Ureter (tissue), 1 donor: Measurements from ENCODE around the gene PRMT5. TPM values are rescaled to one million over a fixed set of nuclear protein-coding genes. Genes with fewer than 3 reads are reported as not detected.
"Not testable (repeated sequence)": the region's sequence is repeated elsewhere in the genome, so short reads cannot be mapped to it uniquely, and the experiment has no call there.

ENCODE experiments used
- DNase-seq: peaks from one replicate; pipeline ENCODE4 v3.0.0-alpha.2; 2020; ENCODE audit warnings: low spot score
- total RNA-seq: library from RNA; stranded (reverse); gene quantifications from one replicate; pipeline ENCODE4 v1.2.4, GENCODE V29; 2023
- donor health status: DM: yes; HTN: yes; CAD: no.

PRMT5 gene
- total RNA-seq: 80.9 TPM

- DNase-seq: peak; percentile 98
Measured at GRCh38 chr14:22929104-22929960, at the start of gene PRMT5. Gene PRMT5 (minus strand): TSS chr14:22929376. CDS start chr14:22929361, 15 bp downstream.

GRCh38 chr14:22978487-22978837 is 49.3 kb upstream of the PRMT5 start:
- DNase-seq: no peak

- DNase-seq: peak; percentile 61
Measured at GRCh38 chr14:22977684-22978486, 48.7 kb upstream of the PRMT5 start.

- DNase-seq: no peak
Measured at GRCh38 chr14:22977434-22977683, 48.2 kb upstream of the PRMT5 start.

DNA sequence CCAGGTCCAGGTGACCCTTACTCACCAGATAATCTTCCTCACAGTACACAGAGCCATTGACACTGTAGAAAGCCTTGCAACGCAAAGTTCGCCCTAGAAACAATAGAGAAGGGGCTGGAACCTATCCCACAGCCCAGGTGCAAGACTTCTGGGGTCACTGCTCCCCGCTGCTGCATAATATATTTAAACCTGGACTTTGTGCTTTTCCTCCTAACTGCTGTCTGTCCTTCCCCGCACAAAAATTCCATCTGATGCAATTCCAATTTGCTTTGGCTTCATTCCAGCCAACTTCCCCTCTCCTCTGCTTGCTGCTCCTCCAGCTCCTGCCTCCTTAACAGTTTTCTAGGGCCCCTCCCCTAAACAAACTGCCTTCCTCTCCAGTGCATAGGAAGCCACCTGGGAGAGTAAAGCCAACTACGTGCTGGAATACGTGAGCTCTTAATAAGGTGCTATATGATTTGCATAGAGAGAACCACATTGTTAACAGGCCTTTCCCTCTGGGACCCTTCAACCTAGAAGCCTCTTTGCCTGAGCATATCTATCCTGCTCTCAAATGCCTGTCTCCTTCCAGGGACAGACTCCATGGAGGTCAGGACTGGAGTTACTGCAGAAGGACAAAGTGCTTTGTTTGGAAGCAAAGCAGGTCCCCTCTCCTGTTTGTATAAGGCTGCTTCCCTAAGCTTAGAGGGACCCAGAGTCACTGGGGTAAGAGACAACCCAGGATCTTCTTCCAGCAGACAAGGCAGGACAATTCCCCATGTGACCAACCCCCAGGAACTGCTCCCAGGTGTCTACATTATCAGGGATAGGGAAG is 47.7 kb upstream of the PRMT5 start:
- no peak for DNase-seq

GRCh38 chr14:22974530-22975313 is 45.5 kb upstream of the PRMT5 start:
- DNase-seq: no peak

DNA sequence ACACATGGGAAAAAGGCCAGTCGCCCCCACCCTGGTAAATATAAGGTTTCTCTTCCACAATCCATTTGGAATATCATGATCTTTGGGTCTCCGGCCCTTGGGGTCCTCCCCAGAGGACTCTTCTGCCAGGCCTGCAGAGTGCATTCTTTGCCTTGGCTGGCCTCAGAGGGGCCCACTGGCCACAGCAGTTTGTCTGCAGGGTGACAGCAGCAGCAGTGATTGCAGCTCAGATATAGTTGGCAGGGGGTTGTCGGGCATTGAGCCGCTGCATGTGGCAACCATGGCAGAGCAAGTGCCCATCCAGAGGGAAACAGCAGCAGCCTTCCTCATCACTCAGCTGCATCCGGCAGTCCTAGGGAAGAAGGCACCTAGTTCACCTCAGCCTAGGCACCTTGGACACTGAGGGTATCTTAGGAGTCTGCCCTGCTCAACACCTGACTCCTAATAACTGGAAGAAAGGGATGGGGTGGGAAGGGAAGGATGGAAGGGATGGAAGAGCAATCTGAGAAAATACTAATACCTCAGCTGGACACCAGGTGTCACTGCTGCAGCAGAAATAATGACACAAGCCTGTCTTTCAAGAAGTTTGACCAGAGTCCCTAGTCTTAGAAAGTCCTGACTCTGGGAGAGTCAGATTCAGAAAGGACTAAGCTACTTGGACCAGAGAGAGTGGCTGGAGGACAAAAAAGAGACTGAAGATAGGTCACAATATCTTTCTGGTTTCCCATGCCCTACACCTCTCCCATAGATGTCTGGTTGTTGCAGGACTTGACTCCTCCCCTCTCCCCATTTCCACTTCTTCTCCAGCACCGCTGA is 44.2 kb upstream of the PRMT5 start:
- no peak for DNase-seq

DNA sequence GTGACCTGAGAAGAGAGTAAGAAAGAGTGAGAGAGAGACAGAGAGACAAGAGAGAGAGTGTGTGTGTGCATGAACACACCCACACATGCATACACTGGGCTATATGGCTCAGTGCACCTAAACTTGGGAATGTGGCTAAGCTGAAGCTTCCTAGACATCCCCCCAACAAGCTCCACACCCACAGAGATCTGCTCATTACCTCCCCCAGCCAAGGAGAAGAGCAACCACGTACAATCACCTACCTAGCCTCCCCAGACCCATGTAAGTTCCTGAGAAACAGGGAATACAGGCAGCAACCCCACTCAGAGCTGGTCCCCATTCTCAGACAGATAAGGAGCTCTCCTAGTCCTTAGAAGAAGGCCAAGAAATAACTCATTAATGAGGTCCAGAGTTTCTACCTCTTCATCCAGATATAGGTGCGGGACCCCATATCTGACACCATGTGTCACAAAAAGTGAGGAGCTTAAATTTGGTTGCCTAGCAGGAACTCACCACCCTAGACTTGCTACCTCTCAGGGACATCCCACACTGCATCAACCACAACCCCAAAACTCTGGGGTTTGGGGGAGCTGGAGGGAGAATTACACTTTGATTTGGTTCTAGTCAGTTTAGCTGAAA is 43.2 kb upstream of the PRMT5 start:
- no peak for DNase-seq

GRCh38 chr14:22971152-22971551 is 42.0 kb upstream of the PRMT5 start:
- no peak for DNase-seq

DNA sequence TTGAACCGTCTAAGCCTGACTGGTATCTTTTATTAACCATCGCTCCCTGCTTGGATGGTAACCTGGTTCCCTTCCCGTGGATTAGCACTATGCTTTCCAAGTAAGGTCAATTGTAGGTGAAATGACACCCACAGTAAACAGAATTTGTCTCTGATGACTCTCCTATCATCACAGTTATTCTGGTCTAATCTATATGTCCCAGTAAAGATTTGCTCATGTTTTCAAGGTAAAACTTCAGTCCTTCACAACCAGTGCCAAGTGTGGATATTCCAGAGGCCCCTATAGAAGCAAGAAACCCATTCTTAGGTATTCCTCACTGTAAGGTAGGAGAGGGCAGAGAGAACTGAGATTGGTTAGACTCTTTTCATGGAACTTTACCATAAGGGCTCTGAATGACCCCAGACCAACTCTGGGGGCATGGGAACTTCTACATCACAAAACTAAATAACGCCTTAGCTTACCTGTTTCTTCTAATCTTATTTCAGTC is 37.6 kb upstream of the PRMT5 start:
- no peak for DNase-seq

DNA sequence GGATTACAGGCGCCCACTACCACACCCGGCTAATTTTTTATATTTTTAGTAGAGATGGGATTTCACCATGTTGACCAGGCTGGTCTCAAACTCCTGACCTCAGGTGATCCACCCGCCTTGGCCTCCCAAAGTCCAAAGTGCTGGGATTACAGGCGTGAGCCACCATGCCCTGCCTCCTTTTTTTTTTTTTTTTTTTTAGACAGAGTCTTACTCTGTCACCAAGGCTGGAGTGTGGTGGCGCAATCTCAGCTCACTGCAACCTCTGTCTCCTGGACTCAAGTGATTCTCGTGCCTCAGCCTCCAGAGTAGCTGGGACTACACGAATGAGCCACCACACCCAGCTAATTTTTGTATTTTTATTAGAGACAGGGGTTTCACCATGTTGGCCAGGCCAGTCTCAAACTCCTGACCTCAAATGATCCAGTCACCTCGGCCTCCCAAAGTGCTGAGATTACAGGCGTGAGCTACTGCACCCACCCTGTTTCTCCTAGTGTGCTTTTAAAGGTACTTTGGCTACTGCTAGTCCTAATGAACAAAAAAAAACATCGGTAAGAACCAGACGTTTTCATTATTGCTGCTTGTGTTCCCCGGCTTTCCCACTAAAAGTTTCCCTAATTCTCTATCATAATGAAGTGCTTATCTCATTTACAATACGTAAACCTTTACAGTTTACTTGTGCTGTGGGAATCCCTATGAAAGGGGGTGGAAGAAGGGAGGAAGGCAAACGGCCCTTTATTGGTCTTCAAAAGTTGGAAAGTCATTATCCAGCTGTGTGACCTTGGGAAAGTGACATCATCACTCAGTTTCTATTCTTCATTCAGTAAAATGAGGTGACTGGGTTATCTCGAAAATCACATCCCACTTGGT is 37.0 kb upstream of the PRMT5 start:
- DNase-seq: not testable (repeated sequence)

DNA sequence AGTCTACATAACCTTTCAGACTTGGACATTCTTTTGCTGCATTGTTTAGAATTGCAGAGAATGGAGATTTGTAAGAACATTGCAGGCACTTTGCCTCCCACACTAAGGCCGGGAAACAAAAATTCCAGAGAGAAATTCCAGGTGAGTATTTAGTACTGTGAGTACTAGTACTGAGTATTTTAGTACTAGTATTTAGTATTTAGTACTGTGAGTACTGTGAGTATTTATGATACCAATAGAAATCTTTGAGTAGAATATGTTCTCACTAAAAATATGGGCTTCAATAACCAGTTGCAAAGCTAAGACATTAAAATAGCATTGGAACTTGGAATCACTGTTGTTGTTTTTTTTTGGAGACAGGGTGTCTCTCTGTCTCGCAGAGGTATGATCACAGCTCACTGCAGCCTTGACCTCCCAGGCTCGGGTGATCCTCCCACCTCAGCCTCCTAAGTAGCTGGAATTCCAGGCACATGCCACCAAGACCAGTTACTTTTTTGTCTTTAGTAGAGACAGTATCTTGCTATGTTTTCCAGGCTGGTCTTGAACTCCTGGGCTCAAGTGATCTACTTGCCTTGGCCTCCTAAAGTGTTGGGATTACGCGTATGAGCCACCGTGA is 33.0 kb upstream of the PRMT5 start:
- no peak for DNase-seq

DNA sequence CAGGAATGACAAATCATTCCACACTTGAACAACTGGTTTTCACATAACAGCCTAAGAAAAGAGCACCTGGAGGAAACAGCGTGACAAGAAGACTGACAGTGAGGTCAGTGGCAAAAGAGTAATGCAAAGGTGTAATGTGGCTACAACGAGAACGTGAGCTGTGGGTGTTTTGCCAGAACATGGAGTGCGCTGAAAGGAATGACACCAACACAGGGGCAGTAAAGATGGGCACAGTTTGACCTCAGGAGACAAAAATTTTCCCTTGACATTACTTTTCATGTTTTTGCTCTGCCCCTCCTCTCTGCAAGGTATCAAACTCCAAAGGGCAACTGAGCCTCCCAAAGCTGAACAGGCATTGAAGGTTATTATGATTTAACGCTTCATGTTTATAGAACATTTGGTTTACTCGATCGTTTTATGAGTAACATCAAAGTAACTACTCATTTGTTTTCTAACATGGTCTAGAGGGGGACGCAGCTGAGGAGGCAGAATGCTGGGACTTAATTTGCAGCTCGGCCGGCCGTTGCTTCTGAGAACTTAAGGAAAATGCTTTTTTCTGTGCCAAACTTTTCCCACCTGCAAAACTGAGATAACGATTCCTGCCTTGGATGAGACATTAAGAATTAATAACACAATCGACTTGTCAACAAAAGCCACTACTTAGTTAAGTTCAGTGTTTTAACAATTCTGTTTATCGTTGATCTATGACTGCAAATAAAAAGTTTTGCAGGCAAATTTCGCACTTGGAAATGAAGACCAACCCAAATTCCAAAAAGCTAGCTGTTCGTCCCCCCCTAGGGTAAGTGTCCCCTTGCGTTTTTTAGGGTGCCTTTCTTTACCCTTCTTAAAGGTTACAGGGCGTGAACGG is 26.8 kb upstream of the PRMT5 start:
- DNase-seq: no peak

DNA sequence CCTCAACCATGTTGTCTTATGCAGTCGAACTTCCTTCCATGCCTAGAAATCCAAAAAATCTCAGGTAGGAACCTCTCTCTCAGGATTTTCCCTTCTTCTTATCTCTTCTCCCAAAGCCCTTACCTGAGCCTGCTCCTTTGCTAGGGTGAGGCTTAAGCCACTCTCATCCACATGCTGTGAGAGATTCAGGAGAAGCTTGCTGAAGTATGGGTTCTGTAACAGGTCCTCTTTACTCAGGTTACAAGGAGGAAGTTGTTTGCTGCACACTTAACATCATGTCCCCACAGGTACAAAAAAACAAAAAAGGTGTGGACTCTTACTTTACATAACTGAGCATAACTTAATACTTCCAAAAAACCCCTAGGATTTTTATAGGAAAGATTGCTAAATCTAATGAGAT is 23.2 kb upstream of the PRMT5 start:
- no peak for DNase-seq

DNA sequence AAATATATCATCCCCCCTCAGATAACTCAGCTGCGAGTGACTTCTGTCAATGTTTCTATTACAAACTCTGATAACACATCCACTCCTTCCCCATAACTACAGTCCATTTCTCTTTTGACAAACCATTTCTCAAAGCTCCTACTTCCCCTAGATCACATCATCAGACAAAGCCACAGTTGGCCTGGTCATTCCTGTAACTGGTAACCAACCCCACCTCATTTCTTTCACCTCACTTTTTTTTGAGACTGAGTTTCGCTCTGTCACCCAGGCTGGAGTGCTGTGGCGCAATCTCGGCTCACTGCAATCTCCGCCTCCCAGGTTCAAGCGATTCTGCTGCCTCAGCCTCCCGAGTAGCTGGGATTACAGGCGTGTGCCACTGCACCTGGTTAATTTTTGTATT is 22.6 kb upstream of the PRMT5 start:
- not testable (repeated sequence) for DNase-seq

DNA sequence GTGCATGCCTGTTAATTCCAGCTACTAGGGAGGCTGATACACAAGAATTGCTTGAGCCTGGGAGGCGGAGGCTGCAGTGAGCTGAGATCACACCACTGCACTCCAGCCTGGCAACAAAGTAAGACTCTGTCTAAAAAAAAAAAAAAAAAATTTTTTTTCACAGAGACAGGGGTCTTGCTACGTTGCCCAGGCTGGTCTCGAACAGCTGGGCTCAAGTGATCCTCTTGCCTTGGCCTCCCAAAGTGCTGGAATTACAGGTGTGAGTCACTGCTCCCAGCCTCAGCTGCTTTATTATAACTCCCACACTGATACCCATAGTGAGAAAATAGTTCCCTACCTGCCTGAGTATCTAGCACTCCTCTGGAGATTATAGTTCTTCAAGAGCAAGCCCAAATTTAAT is 16.5 kb upstream of the PRMT5 start:
- DNase-seq: no peak

DNA sequence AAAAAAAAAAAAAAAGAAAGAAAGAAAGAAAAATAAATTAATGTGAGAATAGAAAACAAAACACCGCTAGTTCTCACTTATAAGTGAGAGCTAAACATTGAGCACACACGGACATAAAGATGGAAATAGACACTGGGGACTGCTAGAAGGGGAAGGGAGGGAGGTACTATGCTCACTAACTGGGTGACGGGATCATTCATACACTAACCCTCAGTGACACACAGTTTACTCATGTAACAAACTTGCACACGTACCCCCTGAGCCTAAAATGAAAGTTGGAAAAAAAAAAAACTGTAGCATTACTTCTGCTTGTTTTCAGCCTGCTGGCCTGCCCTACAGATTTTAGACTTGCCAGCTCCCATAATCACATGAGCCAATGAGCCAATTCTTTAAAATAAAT is 10.5 kb upstream of the PRMT5 start:
- no peak for DNase-seq

DNA sequence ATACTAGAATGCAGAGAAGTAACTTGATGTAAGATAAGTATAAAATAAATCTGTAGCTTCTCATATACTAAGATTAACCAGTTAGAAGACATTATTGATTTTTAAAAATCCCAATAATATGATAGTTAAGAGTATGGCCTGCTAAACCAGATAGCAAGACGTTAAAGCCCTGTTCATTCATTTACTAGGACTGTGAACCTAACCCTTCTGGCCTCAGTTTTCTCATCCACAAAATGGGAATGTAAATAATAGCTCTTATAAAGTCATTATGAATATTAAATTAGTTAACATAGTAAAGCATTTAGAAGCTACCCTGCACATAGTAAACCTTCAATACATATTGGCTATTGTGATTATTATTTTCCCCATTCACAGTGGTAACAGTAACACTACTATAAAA is 6.0 kb upstream of the PRMT5 start:
- DNase-seq: no peak
